Adrenal gland (tissue), 5 donors: ENCODE data around the gene ACAP3.

Experiments used
- POLR2A ChIP-seq, 2 donors: fragments of 450-650 bp; IDR thresholded peaks; one replicate each; pipeline ENCODE4 v1.6.1; 2017; ENCODE audit warnings: antibody characterized with exemption in 2 of 2, mild to moderate bottlenecking in 2 of 2, moderate library complexity in 1 of 2
- TF ChIP-seq, protein P1 (sequence below), 6 experiments: fragments of 450-650 bp in 4 of 6; fragments of 200-600 bp in 2 of 6; sonication (generic) in 1 of 6; IDR thresholded peaks; 1 replicate in 5 of 6; 2 replicates in 1 of 6; pipeline versions ENCODE4 v1.5.1 to v1.8.0; 2016 to 2021; ENCODE audit warnings: antibody characterized with exemption in 6 of 6, mild to moderate bottlenecking in 2 of 6, moderate library complexity in 1 of 6
- donor health status: DM: no; HTN: no; CAD: no.

DNA sequence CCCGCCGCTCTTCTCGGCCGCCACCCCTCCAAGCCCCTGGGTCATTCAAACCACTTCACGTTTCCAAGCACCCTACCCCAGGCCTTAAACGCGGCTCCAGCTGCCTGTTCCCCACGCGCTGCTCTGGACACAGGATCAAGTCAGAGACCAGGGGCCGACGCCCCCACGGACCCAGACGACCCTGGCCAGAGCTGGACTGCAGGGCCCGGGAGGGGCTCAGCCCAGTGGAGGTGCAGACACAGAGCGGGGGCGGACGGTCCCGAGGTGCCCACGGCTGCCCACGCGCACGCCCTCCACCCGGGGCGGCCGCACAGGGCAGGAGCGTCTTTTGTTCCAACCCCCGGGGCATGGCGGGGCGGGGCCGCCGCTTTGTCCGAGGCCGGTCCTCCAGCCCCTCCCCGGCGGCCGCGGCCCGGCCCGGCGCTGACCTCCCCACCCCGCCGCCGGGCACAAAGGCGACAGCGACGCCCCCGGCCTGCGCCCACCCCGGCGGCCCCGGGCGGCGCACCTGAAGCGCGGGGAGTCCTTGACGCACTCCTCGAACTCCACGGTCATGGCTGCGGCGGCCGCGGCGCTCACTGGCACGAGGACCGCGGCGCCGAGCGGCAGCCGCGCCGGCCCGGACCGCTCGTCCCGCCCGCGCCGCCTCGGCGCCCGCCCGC is 338 bp downstream of the ACAP3 start:
- TF ChIP-seq, protein P1, sequence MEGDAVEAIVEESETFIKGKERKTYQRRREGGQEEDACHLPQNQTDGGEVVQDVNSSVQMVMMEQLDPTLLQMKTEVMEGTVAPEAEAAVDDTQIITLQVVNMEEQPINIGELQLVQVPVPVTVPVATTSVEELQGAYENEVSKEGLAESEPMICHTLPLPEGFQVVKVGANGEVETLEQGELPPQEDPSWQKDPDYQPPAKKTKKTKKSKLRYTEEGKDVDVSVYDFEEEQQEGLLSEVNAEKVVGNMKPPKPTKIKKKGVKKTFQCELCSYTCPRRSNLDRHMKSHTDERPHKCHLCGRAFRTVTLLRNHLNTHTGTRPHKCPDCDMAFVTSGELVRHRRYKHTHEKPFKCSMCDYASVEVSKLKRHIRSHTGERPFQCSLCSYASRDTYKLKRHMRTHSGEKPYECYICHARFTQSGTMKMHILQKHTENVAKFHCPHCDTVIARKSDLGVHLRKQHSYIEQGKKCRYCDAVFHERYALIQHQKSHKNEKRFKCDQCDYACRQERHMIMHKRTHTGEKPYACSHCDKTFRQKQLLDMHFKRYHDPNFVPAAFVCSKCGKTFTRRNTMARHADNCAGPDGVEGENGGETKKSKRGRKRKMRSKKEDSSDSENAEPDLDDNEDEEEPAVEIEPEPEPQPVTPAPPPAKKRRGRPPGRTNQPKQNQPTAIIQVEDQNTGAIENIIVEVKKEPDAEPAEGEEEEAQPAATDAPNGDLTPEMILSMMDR (IDR thresholded peaks at IDR 0.05): no peak
- TF ChIP-seq POLR2A (IDR thresholded peaks at IDR 0.05): peak; percentile 49 to 51
